ENCODE results near the gene ACKR4. TPM values are rescaled to one million over a fixed set of nuclear protein-coding genes. Genes with fewer than 3 reads are reported as not detected.

The ACKR4 gene
- total RNA-seq, 1 experiment from 2014 or later = not detected

DNA sequence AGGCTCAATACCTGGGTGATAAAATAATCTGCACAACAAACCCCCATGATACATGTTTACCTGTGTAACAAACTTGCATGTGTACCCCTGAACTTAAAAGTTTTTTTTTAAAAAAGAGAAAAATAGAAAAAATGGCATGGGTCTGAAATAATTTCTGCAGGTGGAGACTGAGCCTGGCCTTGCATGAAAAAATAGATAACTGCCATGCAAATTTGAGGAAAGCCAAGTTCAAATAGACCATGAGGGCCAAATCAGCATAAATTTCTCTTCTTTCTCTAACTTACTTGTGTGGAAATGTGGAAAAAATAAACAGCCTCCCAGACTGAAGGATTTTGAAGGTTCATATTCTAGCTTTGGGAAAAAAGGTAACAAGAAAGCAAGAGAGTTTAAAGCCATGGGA is 744 bp upstream of the ACKR4 start:
- Mint-ChIP-seq H3K36me3 (no peaks in the 10 kb centered on the region; the same call in 1 of the 2 replicates), H3K9me3 (no peaks in the 10 kb centered on the region), H3K27ac (no peak overlapping the region), H3K4me3 (no peak overlapping the region), H3K4me1 (peaks cover 6% of the 10 kb centered on the region), H3K27me3 (ENCODE audit: low read depth) (no peaks in the 10 kb centered on the region)
- ChIA-PET CTCF (no interaction called here), POLR2A (no interaction called here)
- ATAC-seq (no peak), DNase-seq (ENCODE audit: low spot score) (no peak)
- TF ChIP-seq ZNF317 (CRISPR knock-in tag; IDR thresholded peaks at IDR 0.05; ENCODE audit: borderline replicate concordance, low read depth) (no peak), ATF1 (CRISPR knock-in tag; IDR thresholded peaks at IDR 0.05) (no peak), ZNF396 (CRISPR knock-in tag; IDR thresholded peaks at IDR 0.05; ENCODE audit: borderline replicate concordance) (no peak), IRF2 (CRISPR knock-in tag; IDR thresholded peaks at IDR 0.05; ENCODE audit: borderline replicate concordance, low read depth) (no peak), FOXK1 (CRISPR knock-in tag; IDR thresholded peaks at IDR 0.05) (no peak), NR1H2 (CRISPR knock-in tag; IDR thresholded peaks at IDR 0.05) (no peak), SOX15 (CRISPR knock-in tag; IDR thresholded peaks at IDR 0.05) (no peak), GABPB1 (CRISPR knock-in tag; IDR thresholded peaks at IDR 0.05) (no peak), SMAD4 (CRISPR knock-in tag; IDR thresholded peaks at IDR 0.05) (no peak), MXD4 (CRISPR knock-in tag; IDR thresholded peaks at IDR 0.05; ENCODE audit: borderline replicate concordance) (no peak)
- TF ChIP-seq, protein P1, sequence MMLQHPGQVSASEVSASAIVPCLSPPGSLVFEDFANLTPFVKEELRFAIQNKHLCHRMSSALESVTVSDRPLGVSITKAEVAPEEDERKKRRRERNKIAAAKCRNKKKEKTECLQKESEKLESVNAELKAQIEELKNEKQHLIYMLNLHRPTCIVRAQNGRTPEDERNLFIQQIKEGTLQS (CRISPR knock-in tag; conservative IDR thresholded peaks at IDR 0.05) = no peak
- TF ChIP-seq, protein P2, sequence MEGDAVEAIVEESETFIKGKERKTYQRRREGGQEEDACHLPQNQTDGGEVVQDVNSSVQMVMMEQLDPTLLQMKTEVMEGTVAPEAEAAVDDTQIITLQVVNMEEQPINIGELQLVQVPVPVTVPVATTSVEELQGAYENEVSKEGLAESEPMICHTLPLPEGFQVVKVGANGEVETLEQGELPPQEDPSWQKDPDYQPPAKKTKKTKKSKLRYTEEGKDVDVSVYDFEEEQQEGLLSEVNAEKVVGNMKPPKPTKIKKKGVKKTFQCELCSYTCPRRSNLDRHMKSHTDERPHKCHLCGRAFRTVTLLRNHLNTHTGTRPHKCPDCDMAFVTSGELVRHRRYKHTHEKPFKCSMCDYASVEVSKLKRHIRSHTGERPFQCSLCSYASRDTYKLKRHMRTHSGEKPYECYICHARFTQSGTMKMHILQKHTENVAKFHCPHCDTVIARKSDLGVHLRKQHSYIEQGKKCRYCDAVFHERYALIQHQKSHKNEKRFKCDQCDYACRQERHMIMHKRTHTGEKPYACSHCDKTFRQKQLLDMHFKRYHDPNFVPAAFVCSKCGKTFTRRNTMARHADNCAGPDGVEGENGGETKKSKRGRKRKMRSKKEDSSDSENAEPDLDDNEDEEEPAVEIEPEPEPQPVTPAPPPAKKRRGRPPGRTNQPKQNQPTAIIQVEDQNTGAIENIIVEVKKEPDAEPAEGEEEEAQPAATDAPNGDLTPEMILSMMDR (IDR thresholded peaks at IDR 0.05) = no peak
- TF ChIP-seq, protein P3, sequence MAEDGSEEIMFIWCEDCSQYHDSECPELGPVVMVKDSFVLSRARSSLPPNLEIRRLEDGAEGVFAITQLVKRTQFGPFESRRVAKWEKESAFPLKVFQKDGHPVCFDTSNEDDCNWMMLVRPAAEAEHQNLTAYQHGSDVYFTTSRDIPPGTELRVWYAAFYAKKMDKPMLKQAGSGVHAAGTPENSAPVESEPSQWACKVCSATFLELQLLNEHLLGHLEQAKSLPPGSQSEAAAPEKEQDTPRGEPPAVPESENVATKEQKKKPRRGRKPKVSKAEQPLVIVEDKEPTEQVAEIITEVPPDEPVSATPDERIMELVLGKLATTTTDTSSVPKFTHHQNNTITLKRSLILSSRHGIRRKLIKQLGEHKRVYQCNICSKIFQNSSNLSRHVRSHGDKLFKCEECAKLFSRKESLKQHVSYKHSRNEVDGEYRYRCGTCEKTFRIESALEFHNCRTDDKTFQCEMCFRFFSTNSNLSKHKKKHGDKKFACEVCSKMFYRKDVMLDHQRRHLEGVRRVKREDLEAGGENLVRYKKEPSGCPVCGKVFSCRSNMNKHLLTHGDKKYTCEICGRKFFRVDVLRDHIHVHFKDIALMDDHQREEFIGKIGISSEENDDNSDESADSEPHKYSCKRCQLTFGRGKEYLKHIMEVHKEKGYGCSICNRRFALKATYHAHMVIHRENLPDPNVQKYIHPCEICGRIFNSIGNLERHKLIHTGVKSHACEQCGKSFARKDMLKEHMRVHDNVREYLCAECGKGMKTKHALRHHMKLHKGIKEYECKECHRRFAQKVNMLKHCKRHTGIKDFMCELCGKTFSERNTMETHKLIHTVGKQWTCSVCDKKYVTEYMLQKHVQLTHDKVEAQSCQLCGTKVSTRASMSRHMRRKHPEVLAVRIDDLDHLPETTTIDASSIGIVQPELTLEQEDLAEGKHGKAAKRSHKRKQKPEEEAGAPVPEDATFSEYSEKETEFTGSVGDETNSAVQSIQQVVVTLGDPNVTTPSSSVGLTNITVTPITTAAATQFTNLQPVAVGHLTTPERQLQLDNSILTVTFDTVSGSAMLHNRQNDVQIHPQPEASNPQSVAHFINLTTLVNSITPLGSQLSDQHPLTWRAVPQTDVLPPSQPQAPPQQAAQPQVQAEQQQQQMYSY (CRISPR knock-in tag; IDR thresholded peaks at IDR 0.05) = no peak
- TF ChIP-seq, protein P4, sequence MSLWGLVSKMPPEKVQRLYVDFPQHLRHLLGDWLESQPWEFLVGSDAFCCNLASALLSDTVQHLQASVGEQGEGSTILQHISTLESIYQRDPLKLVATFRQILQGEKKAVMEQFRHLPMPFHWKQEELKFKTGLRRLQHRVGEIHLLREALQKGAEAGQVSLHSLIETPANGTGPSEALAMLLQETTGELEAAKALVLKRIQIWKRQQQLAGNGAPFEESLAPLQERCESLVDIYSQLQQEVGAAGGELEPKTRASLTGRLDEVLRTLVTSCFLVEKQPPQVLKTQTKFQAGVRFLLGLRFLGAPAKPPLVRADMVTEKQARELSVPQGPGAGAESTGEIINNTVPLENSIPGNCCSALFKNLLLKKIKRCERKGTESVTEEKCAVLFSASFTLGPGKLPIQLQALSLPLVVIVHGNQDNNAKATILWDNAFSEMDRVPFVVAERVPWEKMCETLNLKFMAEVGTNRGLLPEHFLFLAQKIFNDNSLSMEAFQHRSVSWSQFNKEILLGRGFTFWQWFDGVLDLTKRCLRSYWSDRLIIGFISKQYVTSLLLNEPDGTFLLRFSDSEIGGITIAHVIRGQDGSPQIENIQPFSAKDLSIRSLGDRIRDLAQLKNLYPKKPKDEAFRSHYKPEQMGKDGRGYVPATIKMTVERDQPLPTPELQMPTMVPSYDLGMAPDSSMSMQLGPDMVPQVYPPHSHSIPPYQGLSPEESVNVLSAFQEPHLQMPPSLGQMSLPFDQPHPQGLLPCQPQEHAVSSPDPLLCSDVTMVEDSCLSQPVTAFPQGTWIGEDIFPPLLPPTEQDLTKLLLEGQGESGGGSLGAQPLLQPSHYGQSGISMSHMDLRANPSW (CRISPR knock-in tag; conservative IDR thresholded peaks at IDR 0.05; ENCODE audit: low read depth) = no peak

DNA sequence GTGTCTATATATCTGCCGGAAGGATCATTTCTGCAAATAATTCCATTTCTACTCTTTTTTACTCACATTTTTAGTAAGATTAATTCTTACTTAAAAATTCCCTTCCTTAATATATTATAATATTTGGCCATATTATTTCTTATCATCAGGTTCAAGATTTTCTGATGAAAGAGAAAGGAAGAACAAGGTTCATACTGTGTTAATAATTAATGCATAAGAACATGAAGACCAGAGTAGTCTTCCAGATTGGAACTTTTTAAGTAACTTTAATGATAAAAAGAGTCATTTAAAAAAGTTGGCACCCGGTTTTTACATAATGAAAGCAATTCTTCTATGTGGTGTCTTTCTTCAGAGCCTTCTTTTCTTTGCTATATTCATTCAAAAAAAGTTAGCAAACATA is 590 bp downstream of the ACKR4 start:
- H3K36me3 Mint-ChIP-seq = no peaks in the 10 kb centered on the region; the same call in 1 of the 2 replicates
- no peak for TF ChIP-seq TP53 (CRISPR knock-in tag; IDR thresholded peaks at IDR 0.05)
- TF ChIP-seq, protein P5, sequence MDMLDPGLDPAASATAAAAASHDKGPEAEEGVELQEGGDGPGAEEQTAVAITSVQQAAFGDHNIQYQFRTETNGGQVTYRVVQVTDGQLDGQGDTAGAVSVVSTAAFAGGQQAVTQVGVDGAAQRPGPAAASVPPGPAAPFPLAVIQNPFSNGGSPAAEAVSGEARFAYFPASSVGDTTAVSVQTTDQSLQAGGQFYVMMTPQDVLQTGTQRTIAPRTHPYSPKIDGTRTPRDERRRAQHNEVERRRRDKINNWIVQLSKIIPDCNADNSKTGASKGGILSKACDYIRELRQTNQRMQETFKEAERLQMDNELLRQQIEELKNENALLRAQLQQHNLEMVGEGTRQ (CRISPR knock-in tag; IDR thresholded peaks at IDR 0.05) = no peak
- TF ChIP-seq FOXJ3 (CRISPR knock-in tag; IDR thresholded peaks at IDR 0.05; ENCODE audit: borderline replicate concordance) = no peak
- TF ChIP-seq, protein P6, sequence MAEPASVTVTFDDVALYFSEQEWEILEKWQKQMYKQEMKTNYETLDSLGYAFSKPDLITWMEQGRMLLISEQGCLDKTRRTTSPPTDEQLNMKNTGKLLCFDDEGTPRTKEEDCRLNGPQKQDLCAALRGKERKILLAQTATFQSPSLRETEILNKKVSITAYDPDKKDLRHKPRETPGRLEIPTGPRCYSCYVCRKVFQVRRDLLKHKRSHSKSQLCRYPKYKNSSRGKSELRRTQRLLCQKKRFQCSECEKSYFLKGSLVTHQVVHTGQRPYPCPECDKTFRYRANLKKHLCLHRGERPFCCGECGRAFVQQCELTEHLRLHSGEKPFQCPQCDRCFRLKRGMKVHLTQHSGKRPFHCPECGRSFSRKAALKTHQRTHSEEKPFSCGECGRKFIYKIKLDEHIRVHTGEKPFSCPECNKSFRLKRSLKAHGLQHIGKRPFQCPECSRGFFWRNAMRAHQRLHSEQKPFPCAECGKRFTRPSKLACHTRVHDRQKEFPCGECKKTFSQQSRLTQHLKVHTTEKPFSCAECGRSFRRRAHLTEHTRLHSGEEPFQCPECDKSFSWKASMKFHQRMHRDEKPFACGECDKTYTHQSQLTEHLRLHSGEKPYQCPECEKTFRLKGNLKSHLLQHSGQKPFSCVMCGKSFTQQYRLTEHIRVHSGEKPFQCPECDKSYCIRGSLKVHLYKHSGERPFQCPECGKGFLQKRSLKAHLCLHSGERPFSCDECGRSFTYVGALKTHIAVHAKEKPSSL (CRISPR knock-in tag; conservative IDR thresholded peaks at IDR 0.05) = no peak
- no peak for TF ChIP-seq SOX15 (CRISPR knock-in tag; IDR thresholded peaks at IDR 0.05)
- no peak for TF ChIP-seq ETV6 (CRISPR knock-in tag; IDR thresholded peaks at IDR 0.05)
- TF ChIP-seq ZNF138 (CRISPR knock-in tag; conservative IDR thresholded peaks at IDR 0.05) = no peak
- TF ChIP-seq CREB1 (CRISPR knock-in tag; IDR thresholded peaks at IDR 0.05) = no peak
- no peak for TF ChIP-seq OVOL2 (CRISPR knock-in tag; IDR thresholded peaks at IDR 0.05; ENCODE audit: borderline replicate concordance)
- TF ChIP-seq, protein P7, sequence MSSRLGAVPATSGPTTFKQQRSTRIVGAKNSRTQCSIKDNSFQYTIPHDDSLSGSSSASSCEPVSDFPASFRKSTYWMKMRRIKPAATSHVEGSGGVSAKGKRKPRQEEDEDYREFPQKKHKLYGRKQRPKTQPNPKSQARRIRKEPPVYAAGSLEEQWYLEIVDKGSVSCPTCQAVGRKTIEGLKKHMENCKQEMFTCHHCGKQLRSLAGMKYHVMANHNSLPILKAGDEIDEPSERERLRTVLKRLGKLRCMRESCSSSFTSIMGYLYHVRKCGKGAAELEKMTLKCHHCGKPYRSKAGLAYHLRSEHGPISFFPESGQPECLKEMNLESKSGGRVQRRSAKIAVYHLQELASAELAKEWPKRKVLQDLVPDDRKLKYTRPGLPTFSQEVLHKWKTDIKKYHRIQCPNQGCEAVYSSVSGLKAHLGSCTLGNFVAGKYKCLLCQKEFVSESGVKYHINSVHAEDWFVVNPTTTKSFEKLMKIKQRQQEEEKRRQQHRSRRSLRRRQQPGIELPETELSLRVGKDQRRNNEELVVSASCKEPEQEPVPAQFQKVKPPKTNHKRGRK (CRISPR knock-in tag; IDR thresholded peaks at IDR 0.05; ENCODE audit: borderline replicate concordance) = no peak
- no peak for TF ChIP-seq CREM (CRISPR knock-in tag; IDR thresholded peaks at IDR 0.05)
- ATAC-seq = no peak
- no peaks in the 10 kb centered on the region for H3K27me3 Mint-ChIP-seq (ENCODE audit: low read depth)
- H3K4me3 Mint-ChIP-seq = no peak overlapping the region
- CTCF ChIA-PET = no interaction called here
- H3K4me1 Mint-ChIP-seq = peaks cover 6% of the 10 kb centered on the region
- no peak overlapping the region for H3K27ac Mint-ChIP-seq
- no peaks in the 10 kb centered on the region for H3K9me3 Mint-ChIP-seq
- POLR2A ChIA-PET = no interaction called here
- DNase-seq (ENCODE audit: low spot score) = no peak
